Stimulated activated CD8-positive, alpha-beta memory T cell treated with anti-CD3 and anti-CD28 coated beads, Interleukin-2, amount 100 ng/mL, for 48 hours (primary cell): ENCODE measurements around the gene HTR7.

Source experiments
- DNase-seq, 2 donors: peaks; one replicate each; pipeline ENCODE4 v3.0.0-alpha.2; 2020; ENCODE audit warnings: low read depth in 2 of 2

HTR7 gene

DNA sequence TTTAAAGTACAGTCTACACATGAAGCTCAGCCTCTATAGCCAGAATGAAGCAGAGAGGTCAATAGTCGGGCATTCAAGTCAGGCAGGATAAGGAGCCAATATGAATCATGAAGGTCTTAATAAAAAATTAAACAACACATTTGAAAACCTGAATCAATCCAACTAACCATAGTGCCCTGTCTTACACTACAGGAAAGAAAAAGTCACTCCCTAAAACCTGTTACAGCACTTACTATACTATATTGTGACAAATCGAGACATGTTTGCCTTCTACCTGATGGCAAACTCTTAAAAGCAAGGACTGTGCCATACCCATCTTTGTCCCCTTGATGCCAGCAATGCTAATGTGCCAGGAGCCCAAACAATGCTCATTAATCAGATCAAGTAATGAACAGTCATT lies 117.6 kb downstream of the HTR7 start:
- DNase-seq = no peak

DNA sequence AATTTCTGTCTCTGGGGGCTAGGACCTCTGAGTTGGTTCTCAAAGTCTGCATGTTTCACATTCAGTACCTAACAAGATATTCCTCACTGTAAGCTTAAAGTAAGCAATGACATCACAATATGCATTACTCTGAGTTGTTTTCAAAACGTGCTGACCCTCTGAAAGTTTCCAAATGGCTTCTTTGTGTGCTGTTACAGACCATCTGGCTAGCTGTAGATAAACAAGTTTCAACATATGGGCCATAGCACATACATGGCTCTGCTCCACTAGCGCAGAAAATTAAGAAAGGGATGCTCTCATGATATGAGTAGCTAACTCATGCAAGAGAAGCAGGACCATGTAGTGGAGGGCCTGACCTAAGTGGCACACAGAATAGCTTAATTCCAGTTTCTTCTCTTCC lies 119.0 kb downstream of the HTR7 start:
- no peak for DNase-seq

DNA sequence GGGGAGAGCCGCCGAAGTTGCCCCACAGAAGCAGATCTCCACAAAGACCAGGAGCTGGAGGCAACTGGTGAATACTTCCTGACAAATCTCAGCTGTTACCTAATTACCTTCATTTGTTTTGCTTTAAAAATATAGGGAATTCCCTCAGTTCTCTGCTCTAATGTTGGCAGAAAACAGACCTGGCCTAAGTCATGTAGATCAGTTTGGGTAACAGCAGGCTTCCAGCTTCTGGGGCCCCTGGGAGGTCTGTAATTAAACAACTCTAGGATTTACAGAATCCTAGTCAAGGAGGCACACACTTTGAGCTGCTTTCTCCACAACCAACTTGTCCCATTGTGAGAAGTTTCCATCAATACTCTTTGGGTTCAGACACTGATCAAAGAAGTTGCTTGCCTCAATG lies 123.4 kb downstream of the HTR7 start:
- no peak for DNase-seq

DNA sequence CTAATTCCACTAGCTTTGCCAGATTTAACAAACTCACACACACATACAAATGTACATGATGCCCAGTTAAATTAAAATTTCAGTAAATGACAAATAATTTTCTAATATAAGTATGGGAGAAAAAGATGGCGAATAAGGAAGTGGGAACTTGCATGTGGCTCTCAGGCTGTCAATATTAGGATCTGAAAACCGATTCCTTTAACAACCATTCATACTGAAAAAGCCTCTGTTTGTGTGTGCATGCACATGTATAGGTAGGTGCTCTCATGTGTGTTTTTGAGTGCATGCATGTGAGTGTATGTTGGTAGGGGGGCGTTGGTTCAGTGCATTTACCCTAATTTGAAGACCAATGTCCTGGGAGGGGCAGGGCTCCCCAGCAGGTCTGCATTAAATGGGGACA lies 125.3 kb downstream of the HTR7 start:
- no peak for DNase-seq

DNA sequence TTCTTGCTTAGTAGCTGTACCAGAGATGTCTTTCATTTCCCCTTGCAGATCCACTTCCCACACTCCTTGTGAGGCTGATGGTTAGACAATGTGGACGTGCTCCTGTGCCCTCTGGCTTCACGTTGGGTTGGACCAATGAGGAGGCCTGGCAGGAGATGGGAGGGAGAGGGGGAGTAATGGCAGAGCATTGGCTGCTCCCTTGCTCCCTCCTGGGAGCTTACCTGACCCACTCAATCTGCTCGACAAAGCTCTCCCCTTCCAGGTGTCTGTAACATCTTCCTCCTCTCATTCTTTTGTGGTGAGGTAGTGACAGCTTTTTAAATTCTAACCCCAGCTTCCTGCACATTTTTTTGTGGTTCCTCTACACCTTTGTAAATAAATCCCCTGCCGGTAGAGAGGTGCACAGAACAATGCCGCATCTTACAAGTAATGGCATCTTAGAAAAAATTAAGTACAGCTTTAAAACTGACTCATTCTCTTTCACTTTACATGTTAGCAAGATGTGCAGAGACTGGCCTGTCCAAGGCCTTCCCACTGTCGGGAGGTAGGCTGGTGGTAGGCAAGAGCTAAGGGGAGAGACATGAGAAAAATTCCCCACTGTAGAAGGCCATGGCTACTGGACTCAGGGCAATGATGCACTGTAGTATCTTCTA lies 134.3 kb downstream of the HTR7 start:
- DNase-seq = no peak

DNA sequence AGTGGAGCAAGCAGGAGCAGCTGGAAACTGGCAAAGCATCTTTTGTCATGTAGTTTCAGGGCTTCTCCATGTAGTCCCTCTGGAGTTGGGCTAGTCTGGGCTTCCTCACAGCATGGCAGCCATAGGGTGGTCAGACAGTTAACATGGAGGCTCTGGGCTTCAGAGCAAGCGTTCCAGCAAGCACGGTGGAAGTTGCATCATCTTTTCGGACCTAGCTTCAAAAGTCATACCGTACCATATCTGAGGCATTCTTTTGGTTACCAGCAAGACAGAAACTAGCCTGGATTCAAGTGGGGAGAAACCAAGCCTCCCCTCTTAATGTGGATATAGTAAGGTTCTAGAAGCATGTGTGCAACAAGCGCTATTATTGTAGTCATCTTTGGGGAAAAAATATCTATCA lies 135.0 kb downstream of the HTR7 start:
- DNase-seq = no peak

DNA sequence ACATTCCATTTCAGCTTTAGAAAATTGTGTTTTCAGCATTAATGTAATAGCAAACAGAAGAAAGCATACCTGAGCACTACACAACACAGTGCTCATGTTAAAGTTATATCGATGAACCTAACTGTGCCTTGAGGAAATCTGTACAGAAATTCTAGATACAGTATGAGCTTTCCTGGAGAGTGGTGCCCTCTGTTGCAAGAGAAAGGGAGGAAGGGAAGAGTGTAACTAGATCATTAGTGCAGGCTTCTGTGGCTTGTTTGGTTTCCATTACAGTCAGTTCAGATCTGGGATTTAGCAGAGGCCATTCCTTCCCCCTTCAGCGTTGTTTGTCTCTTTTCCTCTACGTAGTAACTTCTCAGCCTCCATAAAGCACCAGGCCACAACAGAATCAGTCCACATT lies 139.7 kb downstream of the HTR7 start:
- DNase-seq = no peak

DNA sequence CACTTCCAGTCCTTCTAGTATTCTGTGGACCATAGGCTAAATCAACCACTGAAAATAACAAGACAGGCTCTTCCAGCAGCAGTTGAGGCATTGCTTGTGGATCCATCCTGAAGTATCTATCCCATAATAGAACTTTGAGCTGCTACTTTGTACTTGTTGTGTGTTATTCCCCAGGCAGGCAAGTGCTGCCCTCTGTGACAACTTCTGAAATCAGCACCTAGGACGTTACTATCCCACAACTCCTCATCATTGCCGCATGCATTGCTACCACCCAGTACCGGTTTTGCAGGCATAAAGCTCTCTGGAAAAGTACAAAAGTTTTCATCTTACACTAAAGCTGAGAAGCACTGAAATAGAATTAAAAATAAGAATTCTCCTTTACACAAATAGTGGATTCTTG lies 145.3 kb downstream of the HTR7 start:
- DNase-seq = no peak

DNA sequence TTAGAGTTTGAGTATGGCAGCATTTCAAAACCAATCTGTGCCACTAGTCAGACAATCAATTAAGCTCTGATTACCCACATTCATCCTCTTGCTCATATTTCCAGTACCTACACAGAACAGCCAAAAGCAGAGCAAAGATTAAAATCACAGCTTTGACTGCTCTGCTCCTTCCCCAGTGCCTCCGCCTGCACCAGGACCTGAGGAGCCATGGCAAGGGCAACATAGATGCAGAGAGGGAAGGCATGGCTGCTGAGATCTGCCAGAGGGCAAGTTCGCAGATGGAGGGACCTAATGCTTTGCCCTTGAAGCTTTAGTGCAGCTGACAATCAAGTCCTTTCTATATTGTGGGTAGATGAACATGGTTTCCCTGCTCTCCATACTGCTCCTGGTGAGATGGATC lies 148.1 kb downstream of the HTR7 start:
- DNase-seq = no peak

DNA sequence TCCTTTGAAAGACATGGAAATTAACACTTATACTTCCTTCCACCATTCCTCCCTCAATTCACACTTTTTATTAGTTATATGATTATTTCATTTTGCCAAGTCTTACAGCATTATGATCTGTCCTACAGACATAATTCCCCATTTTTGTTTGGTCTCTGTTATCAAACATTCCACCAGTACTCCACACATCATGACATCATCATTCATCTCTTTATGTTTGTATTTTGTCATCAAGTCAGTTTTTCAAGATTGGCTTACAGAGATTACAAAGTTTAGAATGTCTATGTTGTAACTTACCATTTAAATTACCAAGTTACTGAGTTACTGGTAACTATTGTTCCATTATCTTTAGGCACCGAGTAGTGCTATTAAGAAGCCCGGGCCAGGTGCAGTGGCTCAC lies 150.2 kb downstream of the HTR7 start:
- no peak for DNase-seq

DNA sequence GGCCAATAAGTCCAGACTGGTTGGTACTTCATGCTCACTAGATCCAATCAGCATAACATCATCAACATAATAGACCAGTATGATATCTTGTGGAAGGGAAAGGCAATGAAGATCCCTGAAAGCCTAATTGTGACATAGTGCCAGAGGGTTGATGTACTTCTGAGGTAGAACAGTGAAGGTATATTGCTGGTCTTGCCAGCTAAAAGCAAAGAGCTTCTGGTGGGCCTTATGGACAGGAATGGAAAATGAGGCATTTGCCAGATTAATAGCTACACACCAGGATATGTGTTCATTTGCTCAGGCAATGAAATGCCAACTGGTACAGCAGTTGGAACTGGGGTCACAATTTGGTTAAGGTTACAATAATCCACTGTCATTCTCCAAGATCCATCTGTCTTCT lies 156.4 kb downstream of the HTR7 start:
- DNase-seq = no peak

DNA sequence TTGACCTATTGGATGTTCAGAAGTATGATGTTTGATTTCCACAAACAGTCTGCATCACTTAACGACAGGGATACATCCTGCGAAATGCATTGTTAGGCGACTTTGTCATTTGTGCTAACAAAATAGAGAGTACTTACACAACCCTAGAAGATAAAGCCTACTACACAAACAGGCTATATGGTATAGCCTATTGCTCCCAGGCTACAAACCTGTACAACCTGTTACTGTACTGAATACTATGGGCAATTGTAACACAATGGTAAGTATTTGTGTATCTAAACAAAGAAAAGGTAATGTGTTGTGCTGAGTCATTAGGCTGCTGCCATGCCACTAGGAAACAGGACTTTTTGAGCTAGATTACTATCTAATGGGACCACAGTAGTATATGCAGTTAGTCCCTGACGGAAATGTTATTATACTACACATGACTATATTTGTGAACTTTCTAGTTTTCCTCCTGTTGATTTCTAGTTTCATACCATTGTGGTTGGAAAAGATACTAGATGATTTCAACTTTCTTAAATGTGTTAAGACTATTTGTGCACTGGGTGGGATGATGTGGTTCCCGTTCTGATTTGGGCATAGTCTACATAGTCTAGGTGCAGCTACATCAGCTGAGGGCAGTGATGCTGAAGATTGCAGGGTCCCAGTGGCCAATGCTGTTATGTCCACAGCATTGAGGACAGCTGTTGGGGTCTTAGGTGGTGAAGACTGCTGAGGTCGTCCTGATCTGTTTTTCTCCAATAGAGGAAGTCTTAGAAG lies 161.7 kb downstream of the HTR7 start:
- no peak for DNase-seq
